GM12864 (cell line): ENCODE data around the gene AP4M1.
"Not testable (repeated sequence)": the region's sequence is repeated elsewhere in the genome, so short reads cannot be mapped to it uniquely, and the experiment has no call there.

Experiments used
- DNase-seq: peaks from one replicate; pipeline ENCODE4 v3.0.0-alpha.2; 2011; ENCODE audit warnings: low read depth
- H3K4me3 ChIP-seq: 2 replicates; pipeline ENCODE4 v1.5.1; 2011; ENCODE audit warnings: mild to moderate bottlenecking, low read depth, low read length, control low read depth
- TF ChIP-seq, protein P1 (sequence below): IDR thresholded peaks from 2 replicates; pipeline ENCODE4 v1.5.1; 2011; ENCODE audit warnings: low read depth, mild to moderate bottlenecking, moderate library complexity, low read length, control low read depth, inconsistent platforms; ENCODE audit errors: missing control alignments

Gene AP4M1

DNA sequence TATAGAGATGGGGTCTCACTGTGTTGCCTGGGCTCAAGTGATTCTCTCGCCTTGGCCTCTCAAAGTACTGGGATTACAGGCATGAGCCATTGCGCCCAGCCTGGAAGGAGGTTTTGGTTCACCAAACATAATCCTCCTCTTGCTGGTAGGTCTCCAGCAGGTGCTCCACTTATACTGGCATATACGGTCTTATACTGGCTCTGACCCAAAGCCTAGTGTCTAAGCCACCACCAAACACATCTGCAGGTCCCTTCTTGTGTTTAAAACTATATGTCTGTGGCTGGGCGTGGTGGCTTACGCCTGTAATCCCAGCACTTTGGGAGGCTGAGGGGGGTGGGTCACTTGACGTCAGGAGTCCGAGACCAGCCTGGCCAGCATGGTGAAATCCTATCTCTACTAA, 30.7 kb downstream of the AP4M1 start:
- no peak overlapping the region for H3K4me3 ChIP-seq
- TF ChIP-seq, protein P1, sequence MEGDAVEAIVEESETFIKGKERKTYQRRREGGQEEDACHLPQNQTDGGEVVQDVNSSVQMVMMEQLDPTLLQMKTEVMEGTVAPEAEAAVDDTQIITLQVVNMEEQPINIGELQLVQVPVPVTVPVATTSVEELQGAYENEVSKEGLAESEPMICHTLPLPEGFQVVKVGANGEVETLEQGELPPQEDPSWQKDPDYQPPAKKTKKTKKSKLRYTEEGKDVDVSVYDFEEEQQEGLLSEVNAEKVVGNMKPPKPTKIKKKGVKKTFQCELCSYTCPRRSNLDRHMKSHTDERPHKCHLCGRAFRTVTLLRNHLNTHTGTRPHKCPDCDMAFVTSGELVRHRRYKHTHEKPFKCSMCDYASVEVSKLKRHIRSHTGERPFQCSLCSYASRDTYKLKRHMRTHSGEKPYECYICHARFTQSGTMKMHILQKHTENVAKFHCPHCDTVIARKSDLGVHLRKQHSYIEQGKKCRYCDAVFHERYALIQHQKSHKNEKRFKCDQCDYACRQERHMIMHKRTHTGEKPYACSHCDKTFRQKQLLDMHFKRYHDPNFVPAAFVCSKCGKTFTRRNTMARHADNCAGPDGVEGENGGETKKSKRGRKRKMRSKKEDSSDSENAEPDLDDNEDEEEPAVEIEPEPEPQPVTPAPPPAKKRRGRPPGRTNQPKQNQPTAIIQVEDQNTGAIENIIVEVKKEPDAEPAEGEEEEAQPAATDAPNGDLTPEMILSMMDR: no peak
- DNase-seq: no peak

DNA sequence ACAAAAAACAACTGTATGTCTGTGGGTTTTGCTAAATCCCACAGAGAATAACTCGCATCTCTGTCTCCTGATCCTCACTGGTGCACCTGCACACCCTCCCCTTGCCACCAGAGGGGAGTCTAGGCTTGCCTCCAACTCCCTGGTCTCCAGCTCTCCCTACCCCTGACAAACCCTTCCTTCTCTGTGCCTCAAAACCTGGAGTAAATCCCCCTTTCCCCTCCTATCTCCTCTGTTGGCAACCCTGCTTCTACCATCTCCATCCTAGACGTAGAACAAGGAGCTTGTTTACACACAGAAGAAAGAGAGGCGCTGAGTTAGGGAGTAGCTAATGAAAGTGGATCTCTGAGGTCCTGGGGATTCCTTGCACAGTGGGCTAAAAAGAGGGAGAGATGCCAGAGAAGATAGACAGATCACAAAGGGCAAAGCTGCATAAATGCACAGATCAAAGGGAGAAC, 31.3 kb downstream of the AP4M1 start:
- TF ChIP-seq, protein P1: peak; percentile 99
- DNase-seq: no peak
- H3K4me3 ChIP-seq: no peak overlapping the region

DNA sequence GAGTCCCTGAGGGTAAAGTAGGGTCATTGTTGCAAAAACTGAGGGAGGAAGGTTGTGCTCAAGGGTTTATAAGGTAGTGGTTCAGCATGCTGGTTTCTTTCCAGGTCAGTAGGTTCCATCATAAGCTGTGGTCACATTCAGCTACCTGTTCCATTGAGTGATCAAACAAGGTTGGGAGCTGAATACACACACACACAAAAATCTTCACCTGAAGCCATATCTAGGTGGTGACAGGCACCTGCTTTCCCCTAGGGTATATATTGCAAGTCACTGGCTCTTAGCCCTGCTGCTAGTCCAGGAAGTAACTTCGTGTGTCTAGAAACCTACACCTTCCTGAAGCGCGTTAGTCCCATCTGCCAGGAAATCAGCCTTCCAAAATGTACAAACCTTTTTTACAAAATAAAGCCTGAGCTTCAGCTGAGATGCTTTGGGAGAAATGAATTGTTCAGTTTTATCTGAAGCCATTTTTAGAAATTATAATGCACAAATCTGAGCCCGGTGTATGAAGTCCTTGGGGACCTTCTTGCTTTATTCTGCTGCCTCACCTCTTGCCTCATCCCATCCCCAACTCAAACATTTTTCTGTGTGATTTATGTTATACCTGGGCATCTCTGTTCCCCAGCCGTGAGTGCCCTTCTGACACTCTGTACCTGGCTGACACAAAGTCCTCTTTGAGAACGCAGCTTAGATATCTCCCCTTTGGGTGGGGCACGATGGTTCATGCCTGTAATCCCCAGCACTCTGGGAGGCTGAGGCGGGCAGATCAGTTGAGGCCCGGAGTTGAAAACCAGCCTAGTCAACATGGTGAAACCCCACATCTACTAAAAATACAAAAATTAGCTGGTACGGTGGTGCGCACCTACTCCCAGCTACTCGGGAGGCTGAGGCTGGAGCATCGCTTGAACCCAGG, 36.7 kb downstream of the AP4M1 start:
- TF ChIP-seq, protein P1: no peak
- no peak for DNase-seq
- no peak overlapping the region for H3K4me3 ChIP-seq

DNA sequence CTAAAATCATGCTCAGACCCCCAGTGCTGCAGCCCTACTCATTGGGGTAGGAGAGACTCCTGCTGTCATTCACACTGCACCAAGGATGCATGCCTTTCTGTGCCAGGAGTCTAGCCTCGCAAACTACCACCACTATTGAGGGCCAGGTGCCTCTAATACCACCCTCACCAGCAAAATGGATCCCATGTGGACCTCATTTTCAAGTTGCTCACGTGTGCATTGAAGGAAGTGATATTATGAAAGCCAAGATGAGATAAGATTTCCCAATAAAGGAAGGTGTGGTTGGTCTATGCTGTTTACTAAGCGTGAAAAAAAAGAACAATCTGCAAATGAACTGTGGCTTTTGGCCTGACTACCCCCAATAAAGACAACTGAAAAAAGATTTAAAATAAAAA, 40.1 kb downstream of the AP4M1 start:
- no peak for DNase-seq
- no peak overlapping the region for H3K4me3 ChIP-seq
- TF ChIP-seq, protein P1: no peak

DNA sequence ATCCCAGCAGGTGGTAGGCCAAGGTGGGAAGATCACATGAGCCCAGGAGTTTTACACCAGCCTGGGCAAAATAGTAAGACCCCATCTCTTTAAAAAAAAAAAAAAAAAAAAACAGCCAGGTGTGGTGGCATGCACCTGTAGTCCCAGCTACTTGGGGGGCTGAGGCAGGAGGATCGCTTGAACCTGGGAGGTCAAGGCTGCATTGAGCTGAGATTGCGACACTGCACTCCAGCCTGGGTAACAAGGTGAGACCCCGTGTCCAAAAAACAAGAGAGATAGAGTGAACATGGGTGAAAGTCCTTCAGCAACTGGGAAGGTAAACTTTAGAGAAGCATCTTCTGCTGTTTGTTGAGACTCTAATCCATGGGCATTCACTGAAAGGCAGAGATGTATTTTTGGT, 41.0 kb downstream of the AP4M1 start:
- no peak overlapping the region for H3K4me3 ChIP-seq
- TF ChIP-seq, protein P1: no peak
- DNase-seq: no peak

DNA sequence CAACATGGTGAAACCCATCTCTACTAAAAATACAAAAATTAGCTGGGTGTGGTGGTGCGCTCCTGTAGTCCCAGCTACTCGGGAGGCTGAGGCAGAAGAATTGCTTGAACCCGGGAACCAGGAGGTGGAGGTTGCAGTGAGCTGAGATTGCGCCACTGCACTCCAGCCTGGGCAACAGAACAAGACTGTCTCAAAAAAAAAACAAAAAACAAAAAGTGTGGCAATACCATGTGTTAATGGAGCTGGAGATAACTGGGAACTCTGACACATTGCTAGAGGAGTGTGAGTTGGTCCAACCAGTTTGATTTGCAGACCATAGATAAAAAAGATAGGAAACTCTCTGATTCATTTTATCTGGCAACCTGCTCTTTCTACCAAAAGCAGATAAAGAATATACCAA, 44.9 kb downstream of the AP4M1 start:
- not testable (repeated sequence) for H3K4me3 ChIP-seq, DNase-seq

DNA sequence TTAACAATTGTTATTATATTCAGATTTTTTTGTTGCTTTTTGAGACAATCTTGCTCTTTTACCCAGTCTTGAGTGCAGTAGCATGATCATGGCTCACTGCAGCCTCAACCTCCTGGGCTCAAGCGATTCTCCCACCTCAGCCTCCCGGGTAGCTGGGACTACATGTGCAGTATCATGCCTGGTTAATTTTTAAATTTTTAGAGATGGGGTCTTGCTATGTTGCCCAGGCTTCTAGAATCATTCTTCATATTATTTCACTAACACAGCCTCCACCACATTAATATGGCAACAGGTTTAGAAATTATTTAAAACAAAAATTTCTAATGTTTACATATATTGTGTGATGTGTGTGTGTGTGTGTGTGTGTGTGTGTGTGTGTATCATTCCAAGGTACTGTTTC, 45.8 kb downstream of the AP4M1 start:
- TF ChIP-seq, protein P1: no peak
- H3K4me3 ChIP-seq: no peak overlapping the region
- DNase-seq: no peak
